IPS-NIHi7 (cell line): Measurements from ENCODE around the gene LRMDA.

Source experiments
- DNase-seq: peaks from one replicate; pipeline ENCODE4 v3.0.0; 2012; ENCODE audit warnings: mixed read lengths; ENCODE audit errors: extremely low spot score

Gene LRMDA

GRCh38 chr10:76301211-76301610, 869.8 kb downstream of the LRMDA start:
- no peak for DNase-seq

- DNase-seq: no peak
Observed at GRCh38 chr10:76301950-76302349, 870.5 kb downstream of the LRMDA start.

GRCh38 chr10:76302481-76302880, 871.1 kb downstream of the LRMDA start:
- no peak for DNase-seq

- no peak for DNase-seq
Observed at GRCh38 chr10:76302961-76303630, 871.7 kb downstream of the LRMDA start.

GRCh38 chr10:76303682-76304316, 872.4 kb downstream of the LRMDA start:
- DNase-seq: peak; percentile 87

- DNase-seq: no peak
Observed at GRCh38 chr10:76305930-76306615, 874.6 kb downstream of the LRMDA start.

- no peak for DNase-seq
Observed at GRCh38 chr10:76306856-76307255, 875.4 kb downstream of the LRMDA start.

GRCh38 chr10:76309070-76309469, 877.6 kb downstream of the LRMDA start:
- no peak for DNase-seq

GRCh38 chr10:76309741-76310587, 878.5 kb downstream of the LRMDA start:
- no peak for DNase-seq

GRCh38 chr10:76310588-76311080, 879.2 kb downstream of the LRMDA start:
- no peak for DNase-seq

GRCh38 chr10:76311752-76312636, 880.6 kb downstream of the LRMDA start:
- peak; percentile 79 for DNase-seq

GRCh38 chr10:76315240-76315639, 883.8 kb downstream of the LRMDA start:
- DNase-seq: no peak

GRCh38 chr10:76316234-76316633, 884.8 kb downstream of the LRMDA start:
- no peak for DNase-seq

- DNase-seq: no peak
Observed at GRCh38 chr10:76317078-76317477, 885.7 kb downstream of the LRMDA start.

GRCh38 chr10:76318211-76318610, 886.8 kb downstream of the LRMDA start:
- no peak for DNase-seq

- no peak for DNase-seq
Observed at GRCh38 chr10:76319661-76320060, 888.2 kb downstream of the LRMDA start.

GRCh38 chr10:76324283-76324682, 892.9 kb downstream of the LRMDA start:
- no peak for DNase-seq

GRCh38 chr10:76327441-76327840, 896.0 kb downstream of the LRMDA start:
- no peak for DNase-seq

- no peak for DNase-seq
Observed at GRCh38 chr10:76328348-76328747, 896.9 kb downstream of the LRMDA start.

- DNase-seq: no peak
Observed at GRCh38 chr10:76329891-76330575, 898.6 kb downstream of the LRMDA start.
